HG03103 (cell line): ENCODE results near the gene LRCOL1.

Experiments
- ATAC-seq: cut with Tn5 transposase; IDR thresholded peaks from one replicate; pipeline ENCODE4 v1.9.1; 2021; ENCODE audit warnings: low read depth; ENCODE audit not compliant: unreplicated experiment

The LRCOL1 gene

DNA sequence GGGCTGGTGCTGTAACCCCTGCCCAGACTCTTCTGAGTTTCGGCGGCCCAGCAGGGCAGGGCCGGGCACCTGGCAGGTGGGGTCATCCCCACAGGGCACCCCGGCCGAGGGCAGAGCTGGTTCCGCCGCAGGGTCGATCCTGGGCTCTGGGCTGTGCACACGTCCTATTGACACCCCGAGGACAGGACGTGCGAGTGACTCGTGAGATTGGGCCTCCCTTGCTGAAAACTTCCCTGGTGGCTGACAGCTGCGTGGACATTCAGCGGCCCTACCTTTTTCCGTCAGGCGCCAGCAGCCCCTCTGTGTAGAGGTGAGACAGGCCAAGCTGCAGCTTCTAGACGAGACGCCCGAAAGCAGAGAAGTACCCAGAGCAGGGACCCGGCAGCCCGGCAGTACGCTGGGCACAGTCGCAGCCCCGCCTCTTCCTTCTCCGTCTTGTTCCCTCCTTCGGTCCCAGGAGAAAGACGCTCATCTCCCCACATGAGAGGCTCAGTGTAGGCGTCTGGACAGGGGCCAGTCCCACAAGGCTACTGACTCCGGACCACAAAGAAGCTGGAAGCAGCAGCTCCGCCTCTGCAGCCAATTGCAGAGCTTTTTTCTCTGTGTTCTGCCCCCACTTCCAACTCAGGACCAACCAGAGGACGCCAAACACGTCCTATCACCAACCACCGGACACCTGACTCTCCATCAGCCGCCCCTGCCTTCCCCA is at the start of gene LRCOL1:
TSS of gene LRCOL1 (minus strand) at position 532 of the 709 bp plus-strand sequence. CDS start 4,331 bp downstream, outside the sequence.
- ATAC-seq, result no peak

DNA sequence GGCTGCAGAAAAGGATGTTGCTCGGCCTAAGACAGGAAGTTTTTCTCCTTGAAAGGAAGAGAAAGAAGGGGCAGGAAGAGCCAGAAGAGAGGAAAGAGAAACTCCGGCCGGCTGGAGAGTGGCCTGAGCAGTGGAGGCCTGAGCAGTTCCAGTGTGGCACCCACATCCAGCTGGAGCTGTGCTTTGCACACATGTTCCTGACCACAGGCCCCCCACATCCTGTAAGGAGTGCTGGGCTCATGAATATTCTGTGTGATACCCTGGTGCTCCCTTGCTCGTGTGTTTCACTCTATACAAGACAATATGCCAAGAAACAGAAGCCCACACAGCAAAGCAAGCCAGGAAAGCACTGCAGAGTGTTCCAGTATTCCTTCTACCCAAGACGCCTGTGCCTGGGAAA is 49.7 kb upstream of the LRCOL1 start:
- no peak for ATAC-seq

DNA sequence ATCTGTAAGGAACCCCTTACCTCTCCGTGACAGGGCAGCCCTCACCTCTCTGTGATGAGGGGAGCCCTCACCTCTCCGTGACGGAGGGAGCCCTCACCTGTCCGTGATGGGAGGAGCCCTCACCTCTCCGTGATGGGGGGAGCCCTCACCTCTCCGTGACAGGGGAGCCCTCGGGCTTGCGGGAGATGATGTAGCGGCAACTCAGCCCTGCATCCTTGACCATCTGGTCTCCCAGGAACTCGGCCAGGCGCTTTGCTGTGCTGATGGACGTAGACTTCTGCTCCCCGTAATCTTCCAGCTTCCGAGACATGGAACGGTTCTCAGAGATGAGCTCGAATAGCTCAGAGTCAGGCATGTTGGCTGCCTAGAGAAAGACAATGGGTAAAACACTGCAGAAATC is 48.8 kb upstream of the LRCOL1 start:
- ATAC-seq, result no peak

DNA sequence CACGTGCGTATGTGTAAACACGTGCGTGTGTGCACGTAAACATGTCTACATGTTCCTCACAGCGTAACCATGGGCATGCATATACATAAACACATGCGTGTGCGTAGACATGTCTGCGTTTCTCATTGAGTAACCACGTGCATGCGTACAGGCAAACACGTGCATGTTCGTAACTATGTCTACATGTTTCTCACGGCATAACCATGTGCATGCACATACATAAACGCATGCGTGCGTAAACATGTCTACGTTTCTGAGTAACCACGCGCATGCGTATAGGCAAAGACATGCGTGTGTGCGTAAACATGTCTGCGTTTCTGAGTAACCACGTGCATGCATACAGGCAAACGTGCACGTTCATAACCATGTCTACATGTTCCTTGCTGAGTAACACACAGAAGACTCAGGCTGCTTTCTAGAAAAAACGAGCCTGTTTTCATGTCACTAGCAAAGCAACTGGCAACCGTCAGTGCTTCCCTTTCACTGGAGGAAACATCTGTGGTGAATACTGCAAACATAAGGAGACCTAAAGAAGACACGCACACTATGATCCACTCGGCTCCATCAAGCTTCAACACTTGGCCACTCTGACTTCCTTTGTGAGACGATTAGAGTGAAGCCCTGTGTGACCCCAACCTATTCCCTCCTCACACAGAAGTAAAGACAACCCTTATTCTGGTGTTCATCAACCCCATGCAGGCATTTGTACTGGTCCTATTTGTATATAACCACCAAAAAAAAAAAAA is 47.9 kb upstream of the LRCOL1 start:
- ATAC-seq, result no peak

DNA sequence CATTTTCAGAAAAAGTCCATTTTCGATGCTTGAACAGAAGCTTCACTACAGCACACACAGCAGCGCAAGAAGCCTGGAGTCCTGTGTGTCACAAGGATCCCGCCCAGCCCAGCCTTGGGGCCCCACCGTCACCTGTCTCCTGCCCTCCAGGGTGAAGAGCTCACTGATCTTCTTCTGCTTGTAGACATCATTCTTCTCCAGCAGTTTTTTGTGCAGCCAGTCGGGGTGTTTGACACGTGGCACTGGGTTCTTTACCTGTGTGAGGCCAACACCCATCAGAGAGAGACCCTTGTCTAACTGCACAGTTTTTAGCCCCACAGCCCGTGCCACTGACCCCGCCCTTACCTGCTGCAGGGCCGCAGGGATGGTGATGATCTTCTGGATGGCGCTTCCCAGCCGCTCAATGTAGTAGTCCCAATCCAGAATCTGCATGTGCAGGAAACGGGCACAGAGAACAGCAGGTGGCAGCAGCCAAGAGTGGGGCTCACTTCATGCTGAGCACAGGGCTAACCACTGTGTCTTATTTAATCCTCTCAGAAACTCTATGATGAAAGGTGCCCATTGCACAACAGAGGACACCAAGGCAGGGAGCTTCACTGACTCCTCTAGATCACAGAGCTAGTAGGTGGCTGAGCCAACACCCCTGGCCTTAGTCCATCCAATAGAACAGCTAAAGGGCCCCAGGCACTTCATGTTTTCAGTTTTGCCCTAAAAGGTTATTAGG is 46.8 kb upstream of the LRCOL1 start:
- no peak for ATAC-seq

DNA sequence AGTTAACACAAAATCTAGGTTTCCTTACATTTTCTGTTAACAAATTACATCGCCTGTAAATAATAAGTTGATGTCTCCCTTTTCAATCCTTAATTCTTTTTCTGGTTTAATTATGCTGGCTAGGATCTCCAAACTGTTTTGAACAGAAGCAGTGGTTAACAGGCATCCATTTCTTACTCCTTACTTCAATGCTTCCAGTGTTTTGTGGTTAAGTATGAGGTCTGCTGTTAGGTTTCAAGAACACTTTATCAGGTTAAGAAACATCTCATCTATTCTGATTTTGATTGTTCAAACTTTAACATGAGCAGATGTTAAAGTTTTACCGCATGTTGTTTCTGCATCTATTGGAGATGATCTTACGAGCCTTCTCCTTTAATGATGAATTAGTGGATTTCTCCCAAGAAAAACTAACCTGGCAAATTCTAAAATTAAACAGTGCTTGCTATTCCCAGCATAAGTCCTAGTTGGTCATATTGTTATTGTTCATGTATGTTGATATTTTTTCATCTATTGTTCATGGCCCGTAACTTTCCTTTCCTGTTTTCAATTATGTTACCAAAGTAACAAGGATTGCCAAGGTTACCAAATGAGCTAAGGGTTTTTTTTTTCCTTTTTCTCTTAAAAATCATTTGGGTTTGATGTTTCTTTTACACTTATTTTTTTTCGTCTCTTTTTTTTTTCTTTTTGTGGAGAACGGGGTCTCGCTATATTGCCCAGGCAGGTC is 43.3 kb upstream of the LRCOL1 start:
- no peak for ATAC-seq

DNA sequence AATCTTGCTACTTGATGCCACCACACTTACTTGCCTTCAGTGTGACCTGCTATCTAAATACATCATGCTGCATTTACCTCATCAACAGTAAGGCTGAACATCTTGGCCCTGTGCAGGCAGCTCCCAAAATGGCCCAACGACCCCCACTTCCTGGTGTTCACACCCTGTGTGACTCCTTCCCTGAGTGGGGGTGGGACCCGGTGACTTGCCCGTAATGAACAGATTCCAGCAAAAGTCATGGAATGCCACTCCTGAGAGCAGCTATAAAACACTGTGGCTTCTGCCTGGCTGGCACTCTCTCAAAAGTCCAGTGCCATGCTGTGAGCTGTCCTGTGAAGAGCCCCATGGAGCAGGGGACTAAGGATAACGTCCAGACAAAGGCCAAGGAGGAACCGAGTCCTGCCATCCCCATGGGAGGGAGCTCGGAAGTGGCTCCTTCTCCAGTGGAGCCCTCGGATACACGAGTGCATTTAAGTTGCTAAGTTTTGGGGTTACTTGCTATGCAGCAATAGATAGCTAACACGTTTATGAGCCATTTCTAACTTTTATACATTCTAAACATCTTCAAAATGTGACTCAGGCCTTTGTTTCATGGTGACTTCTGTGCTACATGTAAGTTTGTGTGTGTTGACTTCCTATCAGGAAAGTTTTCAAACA is 41.2 kb upstream of the LRCOL1 start:
- ATAC-seq, result no peak

DNA sequence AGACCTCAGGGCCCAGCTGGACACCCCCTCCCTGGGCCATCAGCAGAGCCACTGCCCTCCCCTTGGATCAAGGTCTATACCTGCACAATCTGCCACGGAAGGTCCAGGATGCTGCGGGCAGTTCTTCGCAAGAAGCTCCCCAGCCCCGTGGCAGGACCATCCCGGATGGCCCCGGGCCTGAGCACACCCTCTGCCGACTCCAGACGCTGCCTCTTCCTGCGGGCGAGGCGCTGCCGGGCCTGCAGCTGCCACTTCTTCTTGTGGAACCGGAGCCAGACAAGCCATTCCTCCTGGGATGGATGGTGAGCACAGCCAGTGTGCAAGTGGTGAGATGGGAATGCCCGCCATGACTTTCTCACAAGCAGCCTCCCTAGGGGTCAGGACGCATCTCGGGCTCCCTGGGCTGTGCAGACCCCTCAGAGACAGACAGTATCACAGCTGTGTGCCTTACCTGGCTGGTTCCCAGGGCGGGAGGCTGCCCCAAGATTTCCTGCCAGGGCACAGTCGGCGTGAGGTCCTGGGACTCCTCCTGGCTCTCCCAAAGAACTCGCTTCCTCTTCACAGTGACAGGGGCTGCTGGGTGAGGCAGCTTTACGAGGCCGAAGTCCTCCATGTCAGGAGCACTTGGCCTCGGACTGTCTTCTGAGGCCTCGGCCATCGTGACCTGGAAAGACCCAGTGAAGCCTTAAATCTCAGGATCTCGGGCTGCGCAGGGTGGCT is 39.0 kb upstream of the LRCOL1 start:
- no peak for ATAC-seq

DNA sequence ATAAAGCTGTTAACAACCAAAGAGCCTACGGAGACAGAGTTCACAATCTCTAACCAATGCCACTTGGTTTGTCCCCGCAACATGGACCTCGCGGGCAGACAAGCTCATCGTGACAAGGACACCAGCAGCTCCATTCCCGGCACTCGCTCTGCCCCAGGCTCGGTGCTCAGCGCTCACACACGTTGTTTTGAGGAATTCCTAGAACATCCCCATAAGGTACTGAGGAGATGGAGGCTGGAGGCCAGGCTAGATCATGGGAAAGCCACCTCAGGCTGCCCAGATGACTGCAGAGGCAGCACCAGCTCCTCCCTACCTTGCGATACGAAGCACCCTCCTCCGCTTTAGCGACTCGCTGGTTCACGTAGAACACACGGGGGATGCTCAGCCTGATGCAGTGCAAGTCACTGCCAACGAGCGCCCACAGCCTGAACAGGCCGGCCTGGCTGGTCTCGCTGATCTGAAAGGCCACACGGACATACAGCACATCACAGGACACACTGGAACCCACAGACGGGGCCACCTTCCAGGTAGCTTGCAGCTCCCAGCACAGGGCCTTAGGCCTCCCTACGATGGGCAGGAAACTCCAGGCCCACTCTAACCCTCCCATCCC is 38.3 kb upstream of the LRCOL1 start:
- no peak for ATAC-seq

DNA sequence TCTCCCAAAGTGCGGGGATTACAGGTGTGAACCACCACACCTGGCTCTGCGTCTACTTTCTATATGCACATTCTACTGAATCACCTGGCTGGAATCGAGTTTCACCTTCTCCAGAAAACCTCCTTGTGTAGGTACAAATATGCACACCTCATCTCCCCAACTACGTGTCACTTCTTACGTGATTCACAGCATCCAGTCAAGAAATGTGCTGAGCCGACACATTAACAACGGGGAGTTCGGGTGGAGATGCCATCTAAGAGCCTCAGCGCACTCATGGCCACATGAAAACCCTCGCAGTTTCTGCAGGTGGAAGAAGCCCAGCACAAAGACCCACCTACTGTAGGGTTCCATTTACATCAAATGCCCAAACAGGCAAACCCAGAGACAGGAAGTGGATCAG is 37.5 kb upstream of the LRCOL1 start:
- no peak for ATAC-seq

DNA sequence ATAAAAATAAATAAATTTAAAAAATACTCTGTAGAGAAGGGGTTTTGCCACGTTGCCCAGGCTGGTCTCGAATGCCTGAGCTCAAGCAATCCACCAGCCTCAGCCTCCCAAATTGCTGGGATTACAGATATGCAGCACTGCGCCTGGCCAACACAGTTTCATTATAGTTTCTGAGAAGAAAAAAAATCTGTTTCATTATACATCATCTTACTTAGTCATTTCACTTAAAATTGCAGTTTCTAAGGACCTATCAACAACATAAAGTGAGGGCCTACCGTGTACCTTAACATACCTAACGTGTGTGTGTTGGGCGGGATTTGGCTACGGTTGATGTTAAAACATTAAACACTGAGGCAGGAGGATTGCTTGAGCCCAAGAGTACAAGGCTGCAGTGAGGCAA is 36.5 kb upstream of the LRCOL1 start:
- no peak for ATAC-seq

DNA sequence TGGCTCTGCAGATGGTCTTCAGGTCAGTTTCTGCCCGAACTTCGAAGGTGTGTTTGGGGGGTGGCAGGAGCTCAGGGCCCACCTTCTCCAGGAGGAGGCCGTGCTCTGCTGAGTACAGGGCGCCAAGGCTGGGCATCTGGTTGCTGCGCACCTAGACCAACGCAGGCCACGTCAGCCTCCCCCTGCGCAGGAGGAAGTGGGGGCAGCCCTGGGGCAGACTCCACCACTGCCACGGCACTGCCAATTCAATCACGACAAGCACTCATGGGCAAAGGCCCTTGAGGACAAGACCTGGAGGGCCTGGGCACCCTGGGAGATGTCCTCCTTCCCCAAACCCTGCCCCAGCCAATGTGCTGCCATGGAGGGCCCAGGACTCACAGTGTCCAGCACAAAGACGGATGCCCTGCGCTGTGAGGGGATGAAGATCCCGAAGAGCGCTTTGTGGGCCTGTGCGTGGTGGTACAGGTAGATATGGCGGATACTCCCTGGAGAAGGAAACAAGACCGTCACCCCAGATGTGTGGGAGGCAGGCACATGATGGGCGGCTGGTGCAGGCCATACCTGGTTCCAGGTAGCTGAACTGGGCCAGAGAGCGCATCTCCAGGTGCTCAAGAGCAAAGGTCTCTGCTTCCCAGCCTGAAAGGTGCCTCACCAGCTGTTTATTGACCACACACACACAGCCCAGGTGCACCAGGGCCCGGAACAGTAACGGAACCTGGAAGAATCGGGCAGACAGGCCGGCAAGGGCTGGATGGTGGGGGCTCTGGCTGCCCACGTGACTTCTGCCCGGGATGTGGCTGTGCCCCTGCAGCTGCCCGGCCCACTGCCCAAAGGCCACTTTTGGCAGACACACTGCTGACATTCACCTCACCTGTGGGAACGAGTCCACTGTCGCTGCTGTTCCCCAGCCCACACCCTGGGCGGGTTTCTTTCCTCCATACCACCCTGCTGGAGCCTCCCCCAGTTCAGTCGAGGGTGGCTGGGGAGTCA is 32.8 kb upstream of the LRCOL1 start:
- no peak for ATAC-seq

DNA sequence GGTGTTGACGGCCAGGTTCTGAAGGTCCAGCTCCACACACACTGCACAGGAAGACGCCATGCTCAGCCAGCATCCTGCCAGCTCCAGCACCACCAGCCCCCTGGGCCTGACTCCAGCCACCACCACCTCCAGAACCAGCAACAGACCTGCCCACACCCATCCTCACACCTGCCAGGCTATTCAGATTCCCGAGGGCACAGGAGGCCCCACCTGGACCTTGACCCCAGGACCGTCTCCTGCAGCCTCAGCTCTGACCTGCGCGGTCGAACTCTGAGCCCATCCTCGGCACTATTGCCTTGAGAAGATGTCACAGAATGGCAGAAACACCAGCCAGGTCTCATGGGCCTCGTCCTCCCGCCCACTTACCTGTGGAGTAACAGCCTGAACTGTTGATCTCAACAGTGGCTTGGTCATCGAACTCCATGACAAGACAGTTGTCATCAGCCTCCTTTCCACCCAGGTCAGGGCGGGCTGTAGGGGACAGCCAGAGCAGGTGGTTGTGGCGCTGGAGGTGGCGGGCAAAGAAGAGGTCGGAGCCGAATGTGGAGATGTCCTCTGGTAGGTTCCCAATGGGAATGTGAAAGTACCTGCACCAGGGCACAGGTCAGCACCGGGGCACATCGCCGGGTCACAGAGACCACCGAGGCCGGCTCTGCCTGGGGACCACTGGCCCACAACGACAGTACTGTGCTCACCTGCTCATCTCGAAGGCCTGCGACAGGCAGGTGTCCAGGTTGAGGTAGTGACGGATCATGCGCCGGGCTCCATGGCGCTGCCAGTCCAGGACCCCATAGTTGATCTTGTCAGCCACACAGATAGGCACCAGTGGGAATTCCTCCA is 31.6 kb upstream of the LRCOL1 start:
- ATAC-seq, result no peak

DNA sequence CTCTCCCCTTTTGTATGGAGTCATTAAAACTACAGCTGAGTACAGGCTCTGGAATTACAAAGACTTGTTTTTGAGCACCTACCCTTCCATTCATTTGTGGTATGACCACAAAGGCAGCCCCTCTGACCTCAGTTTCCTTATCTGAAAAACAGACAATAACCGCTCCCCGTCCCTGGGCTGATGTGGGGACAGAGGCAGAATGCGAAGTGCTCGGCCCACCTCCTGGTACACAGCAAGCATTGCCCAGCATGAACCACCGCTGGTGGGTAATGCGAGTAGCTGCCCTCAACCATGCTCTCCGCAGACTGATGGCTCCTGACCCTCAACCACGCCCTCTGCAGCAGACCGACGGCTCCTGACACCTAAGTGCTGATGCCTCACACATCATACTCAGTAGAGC is 30.6 kb upstream of the LRCOL1 start:
- ATAC-seq, result no peak

DNA sequence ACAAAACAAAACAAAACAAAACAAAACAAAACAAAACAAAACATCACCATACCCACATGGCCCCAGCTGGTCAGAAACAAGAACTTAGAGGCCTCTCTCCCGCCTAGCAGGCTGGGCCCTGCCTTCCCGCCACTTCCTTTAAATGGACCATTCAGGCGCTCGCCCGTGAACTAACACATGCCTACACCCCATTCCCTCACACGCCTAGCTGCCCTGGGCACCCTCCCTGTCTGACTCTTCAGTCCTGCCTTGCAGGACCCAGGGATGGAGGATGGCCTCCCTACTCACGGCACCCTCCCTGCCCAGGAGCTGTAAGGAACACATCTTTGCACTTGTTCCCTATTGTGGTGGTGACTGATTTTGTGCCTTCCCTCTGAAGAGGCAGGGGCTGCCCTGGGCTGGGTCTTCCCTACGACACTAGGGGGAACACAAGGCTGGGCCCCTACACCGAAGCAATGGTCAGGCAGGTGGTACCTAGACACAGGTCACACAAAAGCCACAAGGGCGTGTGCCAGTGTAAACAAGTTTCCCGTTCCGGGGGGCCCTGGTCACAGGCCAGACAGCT is 29.7 kb upstream of the LRCOL1 start:
- ATAC-seq, result no peak

DNA sequence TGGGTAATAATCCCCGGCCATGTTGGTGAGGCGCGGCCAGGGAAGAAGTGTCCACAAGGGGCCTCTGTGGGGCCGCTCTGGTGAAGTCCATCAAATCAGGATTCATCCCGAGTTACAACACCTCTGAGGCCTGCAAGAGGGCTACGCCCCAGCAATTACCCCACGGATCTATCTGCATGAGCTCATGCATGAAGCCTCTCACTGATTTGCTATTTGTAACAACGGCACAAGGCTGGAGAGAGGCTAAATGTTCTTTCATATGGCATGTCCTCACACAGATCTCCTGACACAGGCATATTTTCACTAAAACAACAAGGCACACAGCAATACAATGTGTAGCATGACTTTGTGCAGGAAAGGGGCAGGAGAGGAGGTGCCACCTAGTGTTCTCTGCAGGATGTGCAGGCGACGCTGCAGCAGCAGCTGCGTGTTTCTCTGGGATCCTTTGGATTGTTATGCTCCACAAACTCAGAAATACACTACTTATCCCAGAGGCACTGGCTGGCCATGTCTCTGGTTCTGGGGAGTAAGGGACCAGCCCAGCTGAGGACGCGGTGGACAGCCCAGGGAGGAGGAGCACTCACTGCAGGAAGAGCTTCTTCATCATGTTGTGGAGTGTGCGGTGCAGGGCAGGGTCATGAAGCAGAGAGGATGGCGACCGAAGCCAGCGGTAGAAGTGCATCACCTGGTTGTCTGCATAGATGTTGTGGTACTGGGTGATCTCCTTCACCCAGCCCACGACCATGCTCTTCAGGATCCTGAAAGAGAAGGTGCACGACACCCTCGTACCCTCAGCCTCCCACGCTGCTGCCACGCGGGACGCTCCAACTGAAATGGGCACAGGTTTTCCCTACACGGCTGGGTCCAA is 28.4 kb upstream of the LRCOL1 start:
- no peak for ATAC-seq
